ENCODE data around the gene TMEM208.

The TMEM208 gene

GRCh38 chr16:67209565-67209964 lies 17.4 kb upstream of the TMEM208 start:
- no peak for DNase-seq (ENCODE audit: low read depth)

- no peak for DNase-seq (ENCODE audit: low read depth)
These were observed 16.6 kb upstream of the TMEM208 start for GRCh38 chr16:67210069-67210937.

GRCh38 chr16:67211674-67212073 lies 15.3 kb upstream of the TMEM208 start:
- DNase-seq (ENCODE audit: low read depth): no peak

- DNase-seq (ENCODE audit: low read depth): no peak
These were observed 14.2 kb upstream of the TMEM208 start for GRCh38 chr16:67212766-67213165.

GRCh38 chr16:67213197-67214019 lies 13.5 kb upstream of the TMEM208 start:
- DNase-seq (ENCODE audit: low read depth): no peak

- DNase-seq (ENCODE audit: low read depth): no peak
These were observed 11.2 kb upstream of the TMEM208 start for GRCh38 chr16:67215706-67216105.

- no peak for DNase-seq (ENCODE audit: low read depth)
These were observed 10.1 kb upstream of the TMEM208 start for GRCh38 chr16:67216612-67217490.

- no peak for DNase-seq (ENCODE audit: low read depth)
These were observed 2.9 kb upstream of the TMEM208 start for GRCh38 chr16:67223992-67224391.

GRCh38 chr16:67226295-67226803 lies 581 bp upstream of the TMEM208 start:
- DNase-seq (ENCODE audit: low read depth): no peak

- DNase-seq (ENCODE audit: low read depth): no peak
These were observed 614 bp downstream of the TMEM208 start for GRCh38 chr16:67227567-67227921.

GRCh38 chr16:67228034-67228785 lies 1.3 kb downstream of the TMEM208 start:
- DNase-seq (ENCODE audit: low read depth): no peak

GRCh38 chr16:67228905-67229304 lies 2.0 kb downstream of the TMEM208 start:
- DNase-seq (ENCODE audit: low read depth): no peak

- DNase-seq (ENCODE audit: low read depth): no peak
These were observed 3.2 kb downstream of the TMEM208 start for GRCh38 chr16:67229906-67230808.

GRCh38 chr16:67230809-67231660 lies 4.1 kb downstream of the TMEM208 start:
- DNase-seq (ENCODE audit: low read depth): no peak

- DNase-seq (ENCODE audit: low read depth): no peak
These were observed 6.7 kb downstream of the TMEM208 start for GRCh38 chr16:67233596-67233995.

- DNase-seq (ENCODE audit: low read depth): no peak
These were observed 7.3 kb downstream of the TMEM208 start for GRCh38 chr16:67234180-67234597.

- no peak for DNase-seq (ENCODE audit: low read depth)
These were observed 9.1 kb downstream of the TMEM208 start for GRCh38 chr16:67235816-67236562.
